Activated naive CD4-positive, alpha-beta T cell treated with anti-CD3 and anti-CD28 coated beads, Interleukin-2, amount 50 U/mL, for 24 hours (primary cell): ENCODE results near the gene MRPL40.
A peak's percentile ranks its signal among the peaks of the same experiment; 100 is the strongest.
"Not testable (repeated sequence)": the region's sequence is repeated elsewhere in the genome, so short reads cannot be mapped to it uniquely, and the experiment has no call there.

Source experiments
- H3K27ac Mint-ChIP-seq: one replicate; pipeline ENCODE4 v1.8.0; 2021; ENCODE audit warnings: mild to moderate bottlenecking, mixed read lengths
- H3K27me3 Mint-ChIP-seq: one replicate; pipeline ENCODE4 v1.8.0; 2021; ENCODE audit warnings: mixed read lengths
- H3K36me3 Mint-ChIP-seq: one replicate; pipeline ENCODE4 v1.8.0; 2021; ENCODE audit warnings: mixed read lengths
- H3K4me1 Mint-ChIP-seq: one replicate; pipeline ENCODE4 v1.8.0; 2021; ENCODE audit warnings: mixed read lengths
- H3K4me3 Mint-ChIP-seq: one replicate; pipeline ENCODE4 v1.8.0; 2021; ENCODE audit warnings: mild to moderate bottlenecking, mixed read lengths
- H3K9me3 Mint-ChIP-seq: one replicate; pipeline ENCODE4 v1.8.0; 2021; ENCODE audit warnings: mixed read lengths

Gene MRPL40

GRCh38 chr22:19422440-19423301 is 9.7 kb upstream of the MRPL40 start:
- Mint-ChIP-seq H3K27me3 (no peaks in the 10 kb centered on the region), H3K27ac (peak overlapping the region; percentile 86), H3K4me3 (peak overlapping the region; percentile 31), H3K9me3 (no peaks in the 10 kb centered on the region), H3K36me3 (peaks cover 10% of the 10 kb centered on the region), H3K4me1 (peaks cover 82% of the 10 kb centered on the region)

- Mint-ChIP-seq H3K27me3 (no peaks in the 10 kb centered on the region), H3K36me3 (peaks cover 10% of the 10 kb centered on the region), H3K4me1 (peaks cover 86% of the 10 kb centered on the region), H3K27ac (peak overlapping the region; percentile 13), H3K4me3 (no peak overlapping the region), H3K9me3 (no peaks in the 10 kb centered on the region)
These were observed 8.2 kb upstream of the MRPL40 start for GRCh38 chr22:19424186-19424500.

- H3K27ac Mint-ChIP-seq: peak overlapping the region; percentile 68
- H3K9me3 Mint-ChIP-seq: no peaks in the 10 kb centered on the region
- H3K4me3 Mint-ChIP-seq: peak overlapping the region; percentile 91
- peaks cover 5% of the 10 kb centered on the region for H3K36me3 Mint-ChIP-seq
- H3K27me3 Mint-ChIP-seq: no peaks in the 10 kb centered on the region
- peaks cover 59% of the 10 kb centered on the region for H3K4me1 Mint-ChIP-seq
These were observed 2.1 kb upstream of the MRPL40 start for GRCh38 chr22:19429950-19430889.

- Mint-ChIP-seq H3K36me3 (peaks cover 5% of the 10 kb centered on the region), H3K27me3 (no peaks in the 10 kb centered on the region), H3K27ac (peak overlapping the region; percentile 68), H3K4me3 (peak overlapping the region; percentile 91), H3K9me3 (no peaks in the 10 kb centered on the region), H3K4me1 (peaks cover 56% of the 10 kb centered on the region)
These were observed 1.3 kb upstream of the MRPL40 start for GRCh38 chr22:19430890-19431541.

GRCh38 chr22:19431649-19432132 is 654 bp upstream of the MRPL40 start, which contains the start of gene HIRA:
TSS of gene HIRA (minus strand) at chr22:19431733. CDS start at chr22:19431476, 257 bp downstream.
- no peaks in the 10 kb centered on the region for H3K27me3 Mint-ChIP-seq
- peak within 1 kb of the TSS; percentile 97 for H3K27ac Mint-ChIP-seq
- H3K4me3 Mint-ChIP-seq: peak within 1 kb of the TSS; percentile 91
- peaks cover 49% of the 10 kb centered on the region for H3K4me1 Mint-ChIP-seq
- peaks cover under 1% of the 10 kb centered on the region for H3K36me3 Mint-ChIP-seq
- H3K9me3 Mint-ChIP-seq: no peaks in the 10 kb centered on the region

- Mint-ChIP-seq H3K27ac (peak overlapping the region; percentile 76), H3K36me3 (peaks cover 3% of the 10 kb centered on the region), H3K4me1 (peaks cover 31% of the 10 kb centered on the region), H3K27me3 (no peaks in the 10 kb centered on the region), H3K4me3 (peak overlapping the region; percentile 59), H3K9me3 (no peaks in the 10 kb centered on the region)
These were observed 2.1 kb downstream of the MRPL40 start for GRCh38 chr22:19434401-19434800.

GRCh38 chr22:19434829-19435580 is 2.7 kb downstream of the MRPL40 start:
- H3K27me3 Mint-ChIP-seq: no peaks in the 10 kb centered on the region
- peaks cover 3% of the 10 kb centered on the region for H3K36me3 Mint-ChIP-seq
- H3K9me3 Mint-ChIP-seq: no peaks in the 10 kb centered on the region
- no peak overlapping the region for H3K4me3 Mint-ChIP-seq
- peaks cover 25% of the 10 kb centered on the region for H3K4me1 Mint-ChIP-seq
- H3K27ac Mint-ChIP-seq: no peak overlapping the region

- not testable (repeated sequence) for H3K4me3 Mint-ChIP-seq, H3K36me3 Mint-ChIP-seq, H3K27me3 Mint-ChIP-seq, H3K9me3 Mint-ChIP-seq, H3K27ac Mint-ChIP-seq
- peaks cover 18% of the 10 kb centered on the region for H3K4me1 Mint-ChIP-seq
These were observed 4.3 kb downstream of the MRPL40 start for GRCh38 chr22:19436444-19437161.

- Mint-ChIP-seq H3K36me3 (peaks cover 3% of the 10 kb centered on the region), H3K27me3 (no peaks in the 10 kb centered on the region), H3K9me3 (no peaks in the 10 kb centered on the region), H3K4me3 (no peak overlapping the region), H3K27ac (peak overlapping the region; percentile 89), H3K4me1 (peaks cover 21% of the 10 kb centered on the region)
These were observed 6.0 kb downstream of the MRPL40 start for GRCh38 chr22:19438298-19438697.

- no peaks in the 10 kb centered on the region for H3K27me3 Mint-ChIP-seq
- H3K4me1 Mint-ChIP-seq: peaks cover 35% of the 10 kb centered on the region
These were observed 8.3 kb downstream of the MRPL40 start for GRCh38 chr22:19440411-19441195.

GRCh38 chr22:19442166-19442565 is 9.8 kb downstream of the MRPL40 start:
- peak overlapping the region; percentile 21 for H3K27ac Mint-ChIP-seq
- H3K4me1 Mint-ChIP-seq: peaks cover 46% of the 10 kb centered on the region
- no peak overlapping the region for H3K4me3 Mint-ChIP-seq
- H3K9me3 Mint-ChIP-seq: no peaks in the 10 kb centered on the region
- H3K36me3 Mint-ChIP-seq: peaks cover 10% of the 10 kb centered on the region
- H3K27me3 Mint-ChIP-seq: no peaks in the 10 kb centered on the region

More at GRCh38 chr22:19440411-19441195, 8.3 kb downstream of the MRPL40 start:
- H3K27ac Mint-ChIP-seq: peak overlapping the region; percentile 66
- H3K4me3 Mint-ChIP-seq: no peak overlapping the region
- H3K36me3 Mint-ChIP-seq: peaks cover 7% of the 10 kb centered on the region
- H3K9me3 Mint-ChIP-seq: no peaks in the 10 kb centered on the region

GRCh38 chr22:19443544-19444211 is 11.3 kb downstream of the MRPL40 start:
- H3K4me3 Mint-ChIP-seq: no peak overlapping the region
- peak overlapping the region; percentile 24 for H3K27ac Mint-ChIP-seq
- no peaks in the 10 kb centered on the region for H3K27me3 Mint-ChIP-seq
- H3K4me1 Mint-ChIP-seq: peaks cover 52% of the 10 kb centered on the region
- no peaks in the 10 kb centered on the region for H3K9me3 Mint-ChIP-seq
- H3K36me3 Mint-ChIP-seq: peaks cover 6% of the 10 kb centered on the region

GRCh38 chr22:19445279-19445982 is 13.1 kb downstream of the MRPL40 start:
- Mint-ChIP-seq H3K4me1 (peaks cover 53% of the 10 kb centered on the region), H3K4me3 (peak overlapping the region; percentile 53), H3K27ac (peak overlapping the region; percentile 53)
- H3K36me3 Mint-ChIP-seq, H3K27me3 Mint-ChIP-seq, H3K9me3 Mint-ChIP-seq: not testable (repeated sequence)
